PFSK-1 (cell line): Measurements from ENCODE around the gene ACACA.

Experiments
- FOXP2 ChIP-seq: optimal IDR thresholded peaks from 2 replicates; pipeline ENCODE3; 2011; ENCODE audit warnings: borderline replicate concordance, control low read depth, inconsistent platforms; ENCODE audit not compliant: insufficient read depth; ENCODE audit errors: extremely low read length, extremely low read depth
- POLR2AphosphoS5 ChIP-seq: IDR thresholded peaks from 2 replicates; pipeline ENCODE4 v1.6.1; 2012; ENCODE audit warnings: low read depth, mild to moderate bottlenecking, control low read depth, low read length, moderate library complexity
- REST ChIP-seq, 2 experiments: IDR thresholded peaks; 2 replicates each; pipeline versions ENCODE4 v1.6.1 to v1.8.0; 2011 to 2012; ENCODE audit warnings: low read depth in 2 of 2, low read length in 2 of 2, control low read depth in 1 of 2, inconsistent platforms in 1 of 2, mild to moderate bottlenecking in 1 of 2, moderate library complexity in 1 of 2; ENCODE audit not compliant: insufficient read depth in 1 of 2
- SIN3A ChIP-seq: IDR thresholded peaks from 2 replicates; pipeline ENCODE4 v1.6.1; 2012; ENCODE audit warnings: mild to moderate bottlenecking, low read length, moderate library complexity, borderline replicate concordance; ENCODE audit not compliant: insufficient read depth
- TAF1 ChIP-seq: IDR thresholded peaks from 2 replicates; pipeline ENCODE4 v1.6.1; 2012; ENCODE audit warnings: low read length, control low read depth, borderline replicate concordance; ENCODE audit not compliant: insufficient read depth

DNA sequence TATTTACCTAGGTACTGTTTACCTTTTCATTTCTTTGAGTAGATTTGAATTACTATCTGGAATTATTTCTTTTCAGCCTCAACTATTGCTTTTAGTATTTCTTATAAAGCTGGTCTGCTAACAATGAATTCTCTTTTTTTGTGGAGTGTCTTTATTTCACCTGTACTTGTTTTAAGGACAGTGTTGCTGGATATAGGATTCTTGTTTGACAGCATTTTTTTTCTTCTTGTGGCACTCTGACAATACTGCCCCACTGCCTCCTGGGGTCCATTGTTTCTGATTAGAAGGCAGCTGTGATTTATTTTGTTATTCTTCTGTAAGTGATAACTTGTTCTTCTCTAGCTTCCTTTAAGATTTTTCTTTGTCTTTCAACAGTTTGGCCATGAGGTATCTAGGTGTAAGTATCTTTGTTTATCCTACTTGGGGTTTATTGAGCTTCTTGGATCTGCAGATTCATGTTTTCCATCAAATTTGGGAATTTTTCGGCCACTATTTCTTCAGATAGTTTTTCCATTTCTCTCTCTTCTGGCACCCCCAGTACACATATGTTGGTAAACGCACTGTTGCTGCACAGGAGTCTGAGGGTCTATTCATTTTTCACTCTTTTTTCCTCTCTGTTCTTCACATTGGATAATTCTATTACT is 327.4 kb downstream of the ACACA start:
- TF ChIP-seq REST (IDR thresholded peaks at IDR 0.05; ENCODE audit: insufficient read depth in 1 of 2, low read depth in 2 of 2, low read length in 2 of 2) (no peak), TAF1 (no peak), POLR2AphosphoS5 (no peak), SIN3A (no peak), FOXP2 (no peak)
